ENCODE results near the gene KCNK18. TPM values are rescaled to one million over a fixed set of nuclear protein-coding genes. Genes with fewer than 3 reads are reported as not detected.

KCNK18 gene
- total and polyA plus RNA-seq, 2 of the 8 experiments (the other 6 are each of a cell fraction or from before 2014, with no cell fraction given): not detected

DNA sequence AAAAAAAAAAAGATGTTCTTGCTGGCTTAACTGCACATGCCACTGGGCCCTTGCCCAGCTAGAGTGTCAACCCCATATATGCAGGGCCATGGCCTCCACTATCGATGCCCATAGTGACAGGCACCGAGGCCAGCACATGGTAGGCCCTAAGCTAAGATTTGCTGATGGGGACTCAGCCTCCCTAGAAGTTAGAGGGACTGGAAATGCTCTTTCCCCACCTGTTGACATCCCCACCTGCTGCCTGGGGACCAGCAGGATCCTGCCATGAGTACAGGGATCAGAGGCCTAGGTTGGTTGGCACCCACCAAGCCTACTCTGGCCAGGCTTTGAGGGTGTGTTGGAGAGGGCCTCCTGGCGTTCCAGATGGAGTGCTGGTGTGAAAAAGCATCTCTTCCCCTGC, 27.6 kb downstream of the KCNK18 start (continued):
- TF ChIP-seq EGR1 (IDR thresholded peaks at IDR 0.05; ENCODE audit: borderline replicate concordance, low read depth, low read length): no peak
- TF ChIP-seq, protein P1, sequence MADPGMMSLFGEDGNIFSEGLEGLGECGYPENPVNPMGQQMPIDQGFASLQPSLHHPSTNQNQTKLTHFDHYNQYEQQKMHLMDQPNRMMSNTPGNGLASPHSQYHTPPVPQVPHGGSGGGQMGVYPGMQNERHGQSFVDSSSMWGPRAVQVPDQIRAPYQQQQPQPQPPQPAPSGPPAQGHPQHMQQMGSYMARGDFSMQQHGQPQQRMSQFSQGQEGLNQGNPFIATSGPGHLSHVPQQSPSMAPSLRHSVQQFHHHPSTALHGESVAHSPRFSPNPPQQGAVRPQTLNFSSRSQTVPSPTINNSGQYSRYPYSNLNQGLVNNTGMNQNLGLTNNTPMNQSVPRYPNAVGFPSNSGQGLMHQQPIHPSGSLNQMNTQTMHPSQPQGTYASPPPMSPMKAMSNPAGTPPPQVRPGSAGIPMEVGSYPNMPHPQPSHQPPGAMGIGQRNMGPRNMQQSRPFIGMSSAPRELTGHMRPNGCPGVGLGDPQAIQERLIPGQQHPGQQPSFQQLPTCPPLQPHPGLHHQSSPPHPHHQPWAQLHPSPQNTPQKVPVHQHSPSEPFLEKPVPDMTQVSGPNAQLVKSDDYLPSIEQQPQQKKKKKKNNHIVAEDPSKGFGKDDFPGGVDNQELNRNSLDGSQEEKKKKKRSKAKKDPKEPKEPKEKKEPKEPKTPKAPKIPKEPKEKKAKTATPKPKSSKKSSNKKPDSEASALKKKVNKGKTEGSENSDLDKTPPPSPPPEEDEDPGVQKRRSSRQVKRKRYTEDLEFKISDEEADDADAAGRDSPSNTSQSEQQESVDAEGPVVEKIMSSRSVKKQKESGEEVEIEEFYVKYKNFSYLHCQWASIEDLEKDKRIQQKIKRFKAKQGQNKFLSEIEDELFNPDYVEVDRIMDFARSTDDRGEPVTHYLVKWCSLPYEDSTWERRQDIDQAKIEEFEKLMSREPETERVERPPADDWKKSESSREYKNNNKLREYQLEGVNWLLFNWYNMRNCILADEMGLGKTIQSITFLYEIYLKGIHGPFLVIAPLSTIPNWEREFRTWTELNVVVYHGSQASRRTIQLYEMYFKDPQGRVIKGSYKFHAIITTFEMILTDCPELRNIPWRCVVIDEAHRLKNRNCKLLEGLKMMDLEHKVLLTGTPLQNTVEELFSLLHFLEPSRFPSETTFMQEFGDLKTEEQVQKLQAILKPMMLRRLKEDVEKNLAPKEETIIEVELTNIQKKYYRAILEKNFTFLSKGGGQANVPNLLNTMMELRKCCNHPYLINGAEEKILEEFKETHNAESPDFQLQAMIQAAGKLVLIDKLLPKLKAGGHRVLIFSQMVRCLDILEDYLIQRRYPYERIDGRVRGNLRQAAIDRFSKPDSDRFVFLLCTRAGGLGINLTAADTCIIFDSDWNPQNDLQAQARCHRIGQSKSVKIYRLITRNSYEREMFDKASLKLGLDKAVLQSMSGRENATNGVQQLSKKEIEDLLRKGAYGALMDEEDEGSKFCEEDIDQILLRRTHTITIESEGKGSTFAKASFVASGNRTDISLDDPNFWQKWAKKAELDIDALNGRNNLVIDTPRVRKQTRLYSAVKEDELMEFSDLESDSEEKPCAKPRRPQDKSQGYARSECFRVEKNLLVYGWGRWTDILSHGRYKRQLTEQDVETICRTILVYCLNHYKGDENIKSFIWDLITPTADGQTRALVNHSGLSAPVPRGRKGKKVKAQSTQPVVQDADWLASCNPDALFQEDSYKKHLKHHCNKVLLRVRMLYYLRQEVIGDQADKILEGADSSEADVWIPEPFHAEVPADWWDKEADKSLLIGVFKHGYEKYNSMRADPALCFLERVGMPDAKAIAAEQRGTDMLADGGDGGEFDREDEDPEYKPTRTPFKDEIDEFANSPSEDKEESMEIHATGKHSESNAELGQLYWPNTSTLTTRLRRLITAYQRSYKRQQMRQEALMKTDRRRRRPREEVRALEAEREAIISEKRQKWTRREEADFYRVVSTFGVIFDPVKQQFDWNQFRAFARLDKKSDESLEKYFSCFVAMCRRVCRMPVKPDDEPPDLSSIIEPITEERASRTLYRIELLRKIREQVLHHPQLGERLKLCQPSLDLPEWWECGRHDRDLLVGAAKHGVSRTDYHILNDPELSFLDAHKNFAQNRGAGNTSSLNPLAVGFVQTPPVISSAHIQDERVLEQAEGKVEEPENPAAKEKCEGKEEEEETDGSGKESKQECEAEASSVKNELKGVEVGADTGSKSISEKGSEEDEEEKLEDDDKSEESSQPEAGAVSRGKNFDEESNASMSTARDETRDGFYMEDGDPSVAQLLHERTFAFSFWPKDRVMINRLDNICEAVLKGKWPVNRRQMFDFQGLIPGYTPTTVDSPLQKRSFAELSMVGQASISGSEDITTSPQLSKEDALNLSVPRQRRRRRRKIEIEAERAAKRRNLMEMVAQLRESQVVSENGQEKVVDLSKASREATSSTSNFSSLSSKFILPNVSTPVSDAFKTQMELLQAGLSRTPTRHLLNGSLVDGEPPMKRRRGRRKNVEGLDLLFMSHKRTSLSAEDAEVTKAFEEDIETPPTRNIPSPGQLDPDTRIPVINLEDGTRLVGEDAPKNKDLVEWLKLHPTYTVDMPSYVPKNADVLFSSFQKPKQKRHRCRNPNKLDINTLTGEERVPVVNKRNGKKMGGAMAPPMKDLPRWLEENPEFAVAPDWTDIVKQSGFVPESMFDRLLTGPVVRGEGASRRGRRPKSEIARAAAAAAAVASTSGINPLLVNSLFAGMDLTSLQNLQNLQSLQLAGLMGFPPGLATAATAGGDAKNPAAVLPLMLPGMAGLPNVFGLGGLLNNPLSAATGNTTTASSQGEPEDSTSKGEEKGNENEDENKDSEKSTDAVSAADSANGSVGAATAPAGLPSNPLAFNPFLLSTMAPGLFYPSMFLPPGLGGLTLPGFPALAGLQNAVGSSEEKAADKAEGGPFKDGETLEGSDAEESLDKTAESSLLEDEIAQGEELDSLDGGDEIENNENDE (IDR thresholded peaks at IDR 0.05; ENCODE audit: insufficient replicate concordance, low read length): no peak
- no peak for TF ChIP-seq NANOG (IDR thresholded peaks at IDR 0.05; ENCODE audit: insufficient read depth, low read depth, low read length, poor library complexity, severe bottlenecking)
- no peak for TF ChIP-seq JUN (IDR thresholded peaks at IDR 0.05; ENCODE audit: low read depth, low read length)
- TF ChIP-seq, protein P2, sequence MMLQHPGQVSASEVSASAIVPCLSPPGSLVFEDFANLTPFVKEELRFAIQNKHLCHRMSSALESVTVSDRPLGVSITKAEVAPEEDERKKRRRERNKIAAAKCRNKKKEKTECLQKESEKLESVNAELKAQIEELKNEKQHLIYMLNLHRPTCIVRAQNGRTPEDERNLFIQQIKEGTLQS (IDR thresholded peaks at IDR 0.05; ENCODE audit: insufficient read depth, low read depth, low read length): no peak
- no peak for TF ChIP-seq NRF1 (IDR thresholded peaks at IDR 0.05; ENCODE audit: low read depth, low read length)
- no peak for TF ChIP-seq EZH2 (IDR thresholded peaks at IDR 0.05; ENCODE audit: low read depth, low read length, severe bottlenecking)

All from H1 (cell line).